GM13976 (cell line): ENCODE measurements around the gene CYP27A1.

Experiments
- DNase-seq: peaks from one replicate; pipeline ENCODE4 v3.0.0; 2012; ENCODE audit warnings: low spot score
- in situ Hi-C: fragments of 300-500 bp; cut with MboI; formaldehyde crosslinking; loops from one replicate; pipeline ENCODE4 v1.12.0; 2022; ENCODE audit warnings: low sequenced_read_pairs, mixed read lengths, inconsistent platforms; ENCODE audit not compliant: unreplicated experiment
- TF ChIP-seq, protein P1 (sequence below): IDR thresholded peaks from 2 replicates; pipeline ENCODE4 v1.5.1; 2012; ENCODE audit warnings: borderline replicate concordance, mild to moderate bottlenecking; ENCODE audit not compliant: insufficient read depth; ENCODE audit errors: extremely low read depth, missing control alignments, control extremely low read depth

The CYP27A1 gene

DNA sequence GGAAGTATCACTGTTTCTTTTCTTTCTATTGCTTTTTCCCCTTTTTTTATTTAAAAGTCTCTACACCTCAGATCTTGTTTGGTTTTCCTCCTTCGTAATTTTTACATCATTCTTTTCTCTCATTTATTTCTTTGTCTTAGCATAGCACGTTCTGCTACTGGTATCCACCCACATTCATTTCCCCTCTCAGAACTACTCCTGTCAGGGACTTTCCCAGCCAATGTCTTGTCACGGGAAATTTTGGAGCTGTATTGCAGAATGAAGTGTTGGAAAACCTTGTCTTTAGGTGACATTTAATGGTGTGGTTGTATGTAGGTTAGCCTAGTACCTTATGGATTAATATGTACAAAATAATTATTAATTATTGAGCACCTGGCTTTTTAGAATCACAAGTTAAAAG lies 37.3 kb upstream of the CYP27A1 start:
- in situ Hi-C loops: no loop called here
- peak; percentile 52 for DNase-seq
- TF ChIP-seq, protein P1, sequence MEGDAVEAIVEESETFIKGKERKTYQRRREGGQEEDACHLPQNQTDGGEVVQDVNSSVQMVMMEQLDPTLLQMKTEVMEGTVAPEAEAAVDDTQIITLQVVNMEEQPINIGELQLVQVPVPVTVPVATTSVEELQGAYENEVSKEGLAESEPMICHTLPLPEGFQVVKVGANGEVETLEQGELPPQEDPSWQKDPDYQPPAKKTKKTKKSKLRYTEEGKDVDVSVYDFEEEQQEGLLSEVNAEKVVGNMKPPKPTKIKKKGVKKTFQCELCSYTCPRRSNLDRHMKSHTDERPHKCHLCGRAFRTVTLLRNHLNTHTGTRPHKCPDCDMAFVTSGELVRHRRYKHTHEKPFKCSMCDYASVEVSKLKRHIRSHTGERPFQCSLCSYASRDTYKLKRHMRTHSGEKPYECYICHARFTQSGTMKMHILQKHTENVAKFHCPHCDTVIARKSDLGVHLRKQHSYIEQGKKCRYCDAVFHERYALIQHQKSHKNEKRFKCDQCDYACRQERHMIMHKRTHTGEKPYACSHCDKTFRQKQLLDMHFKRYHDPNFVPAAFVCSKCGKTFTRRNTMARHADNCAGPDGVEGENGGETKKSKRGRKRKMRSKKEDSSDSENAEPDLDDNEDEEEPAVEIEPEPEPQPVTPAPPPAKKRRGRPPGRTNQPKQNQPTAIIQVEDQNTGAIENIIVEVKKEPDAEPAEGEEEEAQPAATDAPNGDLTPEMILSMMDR: no peak

DNA sequence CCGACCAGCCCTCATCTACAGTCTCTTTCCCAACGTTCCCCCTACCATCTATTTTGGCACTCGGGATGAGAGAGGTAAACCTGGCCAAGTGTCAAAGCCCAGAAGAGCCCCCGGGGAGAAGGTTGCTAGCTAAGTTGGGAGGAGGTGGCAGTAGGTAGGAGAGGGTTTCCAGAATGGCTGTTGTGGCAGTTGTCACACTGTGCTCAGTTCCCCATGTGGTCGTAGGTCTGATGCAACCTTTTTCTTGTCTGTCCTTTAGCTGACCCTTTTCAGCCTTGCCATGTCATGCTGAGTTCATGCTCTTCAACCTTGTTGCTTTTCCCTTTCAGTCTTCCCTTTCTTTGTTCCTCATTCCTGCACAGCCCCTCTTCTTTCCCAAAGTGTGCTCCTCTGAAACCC lies 36.8 kb upstream of the CYP27A1 start:
- TF ChIP-seq, protein P1: no peak
- peak; percentile 61 for DNase-seq
- in situ Hi-C loops: no loop called here

DNA sequence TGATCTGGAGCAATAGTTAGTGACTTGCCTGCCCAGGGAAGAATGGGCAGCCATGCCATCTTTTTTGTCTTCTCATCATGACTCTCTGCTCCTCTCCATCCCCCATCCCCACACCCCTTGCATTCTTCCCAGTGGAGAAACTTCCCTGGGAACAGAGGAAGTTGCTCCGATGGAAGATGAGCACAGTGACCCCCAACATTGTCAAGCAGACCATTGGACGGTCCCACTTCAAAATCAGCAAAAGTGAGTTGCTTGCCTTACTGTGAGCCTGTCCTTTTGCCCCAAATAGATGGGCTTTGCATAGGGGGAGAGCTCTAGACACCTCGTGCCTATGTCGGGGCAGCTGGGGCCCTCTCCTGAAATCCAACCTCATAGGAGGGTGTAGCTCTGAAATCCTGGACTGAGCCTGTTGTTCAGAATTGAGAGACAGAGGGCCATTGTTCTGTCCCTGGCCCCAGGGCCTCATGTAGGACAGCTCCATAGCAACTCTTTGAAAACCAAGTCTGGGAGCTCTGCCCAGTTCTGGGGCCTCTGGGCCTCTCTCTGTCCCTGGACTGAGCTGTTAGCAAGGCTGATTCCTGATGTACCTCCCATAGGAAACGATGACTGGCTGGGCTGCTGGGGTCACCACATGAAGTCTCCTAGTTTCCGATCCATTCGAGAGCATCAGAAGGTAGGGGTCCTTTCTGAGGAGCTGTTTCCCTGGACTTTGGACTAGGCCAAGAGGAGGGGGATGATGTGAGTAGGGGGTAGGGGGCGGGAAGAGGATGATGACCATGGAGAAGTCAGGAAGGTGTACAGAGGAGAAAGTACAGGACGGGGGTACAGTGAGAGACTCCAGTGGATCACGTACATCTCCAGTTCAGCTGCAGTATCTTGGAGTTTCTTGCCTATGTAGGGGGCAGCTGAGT lies 36.1 kb upstream of the CYP27A1 start:
- TF ChIP-seq, protein P1: no peak
- in situ Hi-C loops: no loop called here
- no peak for DNase-seq

DNA sequence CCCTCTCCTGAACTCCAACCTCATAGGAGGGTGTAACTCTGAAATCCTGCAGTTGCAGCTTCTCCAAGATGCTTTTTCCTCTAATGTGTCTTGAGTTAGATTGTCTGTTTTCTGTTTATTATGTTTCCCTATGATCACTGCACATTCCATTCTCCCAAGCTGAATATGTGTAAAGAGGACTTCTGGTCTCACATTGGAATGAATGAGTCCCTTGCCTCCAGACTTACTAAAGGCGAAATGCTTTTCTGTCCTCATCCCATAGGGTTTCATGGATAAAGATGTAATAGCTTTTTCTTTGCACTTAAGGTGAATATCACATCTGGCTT lies 35.5 kb upstream of the CYP27A1 start:
- in situ Hi-C loops: no loop called here
- DNase-seq: no peak
- TF ChIP-seq, protein P1: no peak

DNA sequence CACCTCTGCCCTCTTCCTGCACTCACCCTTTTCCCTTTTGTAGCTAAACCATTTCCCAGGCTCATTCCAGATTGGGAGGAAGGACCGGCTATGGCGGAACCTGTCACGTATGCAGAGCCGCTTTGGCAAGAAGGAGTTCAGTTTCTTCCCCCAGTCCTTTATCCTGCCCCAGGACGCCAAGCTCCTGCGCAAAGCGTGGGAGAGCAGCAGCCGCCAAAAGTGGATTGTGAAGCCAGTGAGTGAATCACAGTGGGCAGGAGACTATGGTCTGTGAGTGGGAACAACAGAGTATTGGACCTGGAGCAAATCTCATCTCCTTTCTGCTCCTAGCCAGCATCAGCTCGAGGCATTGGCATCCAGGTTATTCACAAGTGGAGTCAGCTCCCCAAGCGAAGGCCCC lies 35.0 kb upstream of the CYP27A1 start:
- TF ChIP-seq, protein P1: no peak
- in situ Hi-C loops: no loop called here
- no peak for DNase-seq

DNA sequence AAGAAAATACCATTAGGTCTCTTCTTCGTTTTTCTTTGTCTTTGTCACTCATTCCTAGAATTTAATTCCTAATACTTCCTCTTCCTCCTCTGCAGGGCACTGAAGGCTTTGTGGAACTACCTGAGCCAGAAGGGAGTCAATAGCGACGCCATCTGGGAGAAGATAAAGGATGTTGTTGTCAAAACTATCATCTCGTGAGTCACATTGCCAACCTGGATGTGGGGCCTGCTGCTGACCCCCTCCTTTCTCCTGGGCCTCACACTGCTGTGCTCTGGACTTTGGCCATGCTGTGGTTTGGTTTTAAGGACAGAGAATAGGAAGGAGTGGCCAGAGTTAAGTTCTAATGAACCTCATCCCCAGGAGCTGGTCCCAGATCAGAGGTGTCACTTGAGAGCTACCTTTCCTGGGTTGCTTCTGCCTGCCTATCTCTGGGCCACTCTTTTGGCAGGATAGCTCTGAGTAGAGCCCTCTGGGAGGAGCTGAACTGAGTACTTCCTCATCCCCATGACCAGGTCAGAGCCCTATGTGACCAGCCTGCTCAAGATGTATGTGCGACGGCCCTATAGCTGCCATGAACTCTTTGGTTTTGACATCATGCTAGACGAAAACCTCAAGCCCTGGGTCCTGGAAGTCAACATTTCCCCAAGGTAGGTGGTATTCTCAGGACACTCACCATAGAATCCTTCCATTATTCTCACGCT lies 33.1 kb upstream of the CYP27A1 start:
- DNase-seq: no peak
- in situ Hi-C loops: no loop called here
- TF ChIP-seq, protein P1: no peak
